Lower leg skin (tissue), 3 donors: Measurements from ENCODE around the gene FAS.

Source experiments
- CTCF ChIP-seq, 3 donors: fragments of 450-650 bp; IDR thresholded peaks; one replicate each; pipeline ENCODE4 v1.5.1; 2016; ENCODE audit warnings: antibody characterized with exemption in 3 of 3, mild to moderate bottlenecking in 3 of 3, moderate library complexity in 2 of 3
- POLR2A ChIP-seq, 2 donors: fragments of 450-650 bp; IDR thresholded peaks; one replicate each; pipeline ENCODE4 v1.6.1; 2016 to 2017; ENCODE audit warnings: antibody characterized with exemption in 2 of 2, mild to moderate bottlenecking in 1 of 2, moderate library complexity in 1 of 2

- no peak for TF ChIP-seq CTCF (IDR thresholded peaks at IDR 0.05)
- TF ChIP-seq POLR2A (IDR thresholded peaks at IDR 0.05): no peak
These were observed 74.2 kb downstream of the FAS start for GRCh38 chr10:89064748-89065147.
